Kidney epithelial cell (primary cell): ENCODE results near the gene NFX1. TPM values are rescaled to one million over a fixed set of nuclear protein-coding genes. Genes with fewer than 3 reads are reported as not detected.

Experiments used
- DNase-seq: peaks from one replicate; pipeline ENCODE4 v3.0.0-alpha.2; 2010; ENCODE audit warnings: low read depth
- H3K27me3 ChIP-seq: 2 replicates; pipeline ENCODE4 v1.6.0; 2011; ENCODE audit warnings: low read length; ENCODE audit not compliant: control insufficient read depth, insufficient read depth
- H3K36me3 ChIP-seq: 2 replicates; pipeline ENCODE4 v1.5.1; 2011; ENCODE audit warnings: low read length; ENCODE audit not compliant: control insufficient read depth, insufficient read depth
- H3K4me3 ChIP-seq: 2 replicates; pipeline ENCODE4 v1.5.1; 2011; ENCODE audit warnings: low read depth, mild to moderate bottlenecking, control low read depth, low read length
- CTCF ChIP-seq: IDR thresholded peaks from 2 replicates; pipeline ENCODE4 v1.5.1; 2011; ENCODE audit warnings: mild to moderate bottlenecking, moderate library complexity, low read length, control low read depth, inconsistent platforms; ENCODE audit not compliant: insufficient read depth, poor library complexity, severe bottlenecking
- total RNA-seq: library from RNA; depleted of rRNA; stranded (reverse); fragments of >200 nt; gene quantifications from 2 replicates; pipeline ENCODE4 v1.2.3, GENCODE V29; 2015

Gene NFX1
- total RNA-seq, 1 donor from 2014 or later = 24.3 TPM

GRCh38 chr9:33304362-33304761 is 14.0 kb downstream of the NFX1 start:
- no peak for TF ChIP-seq CTCF
- H3K36me3 ChIP-seq = peaks cover 5% of the 10 kb centered on the region

GRCh38 chr9:33306037-33306436 is 15.7 kb downstream of the NFX1 start:
- Histone ChIP-seq H3K4me3 (no peak overlapping the region), H3K36me3 (peaks cover 3% of the 10 kb centered on the region), H3K27me3 (no peaks in the 10 kb centered on the region)
- no peak for DNase-seq
- no peak for TF ChIP-seq CTCF

More at GRCh38 chr9:33304362-33304761, 14.0 kb downstream of the NFX1 start:
- H3K27me3 ChIP-seq = no peaks in the 10 kb centered on the region
- no peak overlapping the region for H3K4me3 ChIP-seq
- DNase-seq = no peak

DNA sequence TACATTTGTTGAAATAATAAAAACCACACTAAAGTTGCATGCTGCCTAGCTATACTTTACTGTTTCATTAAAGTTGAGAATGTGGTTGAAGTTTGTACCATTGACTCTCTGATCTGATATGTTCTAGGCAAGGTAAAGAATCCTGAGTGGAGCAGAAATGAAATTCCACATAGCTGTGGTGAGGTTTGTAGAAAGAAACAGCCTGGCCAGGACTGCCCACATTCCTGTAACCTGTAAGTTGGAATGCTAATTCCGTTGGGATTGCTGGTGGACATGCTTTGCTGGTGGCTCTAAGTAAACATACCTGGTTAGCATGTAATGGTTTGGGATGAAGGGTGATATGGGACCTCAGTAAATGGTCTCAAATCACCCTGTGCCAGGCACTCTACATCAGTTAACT is 16.8 kb downstream of the NFX1 start:
- no peak overlapping the region for H3K4me3 ChIP-seq
- DNase-seq = no peak
- peaks cover 3% of the 10 kb centered on the region for H3K36me3 ChIP-seq
- H3K27me3 ChIP-seq = no peaks in the 10 kb centered on the region
- no peak for TF ChIP-seq CTCF

DNA sequence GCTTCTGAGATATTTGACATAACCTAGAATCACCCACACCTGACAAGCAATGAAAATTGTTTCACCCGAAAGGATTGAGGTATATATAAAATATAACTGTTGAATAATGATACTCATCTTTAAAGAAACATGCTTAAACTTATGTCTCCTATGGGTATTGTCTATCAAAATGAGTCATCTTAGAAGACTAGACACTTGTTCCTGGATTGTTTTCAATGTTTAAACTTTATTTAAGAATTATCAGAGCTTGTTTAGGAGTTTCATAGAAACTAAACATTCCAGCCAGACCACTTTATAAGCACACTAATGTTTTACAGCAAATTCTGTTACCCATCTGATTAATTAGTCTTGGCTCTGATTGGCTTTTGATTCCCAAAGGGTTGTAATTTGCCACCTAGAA is 19.6 kb downstream of the NFX1 start:
- Histone ChIP-seq H3K36me3 (peaks cover 2% of the 10 kb centered on the region), H3K27me3 (no peaks in the 10 kb centered on the region), H3K4me3 (no peak overlapping the region)
- TF ChIP-seq CTCF = no peak
- no peak for DNase-seq

GRCh38 chr9:33310748-33311147 is 20.4 kb downstream of the NFX1 start:
- no peak for TF ChIP-seq CTCF
- no peak overlapping the region for H3K4me3 ChIP-seq
- H3K27me3 ChIP-seq = no peaks in the 10 kb centered on the region
- DNase-seq = no peak
- peaks cover 2% of the 10 kb centered on the region for H3K36me3 ChIP-seq

- TF ChIP-seq CTCF = no peak
- DNase-seq = no peak
- H3K36me3 ChIP-seq = no peaks in the 10 kb centered on the region
- no peaks in the 10 kb centered on the region for H3K27me3 ChIP-seq
- no peak overlapping the region for H3K4me3 ChIP-seq
These were observed 21.6 kb downstream of the NFX1 start for GRCh38 chr9:33311953-33312352.
